ENCODE results near the gene MAGOH. TPM values are rescaled to one million over a fixed set of nuclear protein-coding genes. Genes with fewer than 3 reads are reported as not detected.

Gene MAGOH
- total and polyA plus RNA-seq, 2 of the 13 experiments (the other 11 are each of a cell fraction or from before 2014, with no cell fraction given): 24.1 to 87.0 TPM

- TF ChIP-seq, protein P1, sequence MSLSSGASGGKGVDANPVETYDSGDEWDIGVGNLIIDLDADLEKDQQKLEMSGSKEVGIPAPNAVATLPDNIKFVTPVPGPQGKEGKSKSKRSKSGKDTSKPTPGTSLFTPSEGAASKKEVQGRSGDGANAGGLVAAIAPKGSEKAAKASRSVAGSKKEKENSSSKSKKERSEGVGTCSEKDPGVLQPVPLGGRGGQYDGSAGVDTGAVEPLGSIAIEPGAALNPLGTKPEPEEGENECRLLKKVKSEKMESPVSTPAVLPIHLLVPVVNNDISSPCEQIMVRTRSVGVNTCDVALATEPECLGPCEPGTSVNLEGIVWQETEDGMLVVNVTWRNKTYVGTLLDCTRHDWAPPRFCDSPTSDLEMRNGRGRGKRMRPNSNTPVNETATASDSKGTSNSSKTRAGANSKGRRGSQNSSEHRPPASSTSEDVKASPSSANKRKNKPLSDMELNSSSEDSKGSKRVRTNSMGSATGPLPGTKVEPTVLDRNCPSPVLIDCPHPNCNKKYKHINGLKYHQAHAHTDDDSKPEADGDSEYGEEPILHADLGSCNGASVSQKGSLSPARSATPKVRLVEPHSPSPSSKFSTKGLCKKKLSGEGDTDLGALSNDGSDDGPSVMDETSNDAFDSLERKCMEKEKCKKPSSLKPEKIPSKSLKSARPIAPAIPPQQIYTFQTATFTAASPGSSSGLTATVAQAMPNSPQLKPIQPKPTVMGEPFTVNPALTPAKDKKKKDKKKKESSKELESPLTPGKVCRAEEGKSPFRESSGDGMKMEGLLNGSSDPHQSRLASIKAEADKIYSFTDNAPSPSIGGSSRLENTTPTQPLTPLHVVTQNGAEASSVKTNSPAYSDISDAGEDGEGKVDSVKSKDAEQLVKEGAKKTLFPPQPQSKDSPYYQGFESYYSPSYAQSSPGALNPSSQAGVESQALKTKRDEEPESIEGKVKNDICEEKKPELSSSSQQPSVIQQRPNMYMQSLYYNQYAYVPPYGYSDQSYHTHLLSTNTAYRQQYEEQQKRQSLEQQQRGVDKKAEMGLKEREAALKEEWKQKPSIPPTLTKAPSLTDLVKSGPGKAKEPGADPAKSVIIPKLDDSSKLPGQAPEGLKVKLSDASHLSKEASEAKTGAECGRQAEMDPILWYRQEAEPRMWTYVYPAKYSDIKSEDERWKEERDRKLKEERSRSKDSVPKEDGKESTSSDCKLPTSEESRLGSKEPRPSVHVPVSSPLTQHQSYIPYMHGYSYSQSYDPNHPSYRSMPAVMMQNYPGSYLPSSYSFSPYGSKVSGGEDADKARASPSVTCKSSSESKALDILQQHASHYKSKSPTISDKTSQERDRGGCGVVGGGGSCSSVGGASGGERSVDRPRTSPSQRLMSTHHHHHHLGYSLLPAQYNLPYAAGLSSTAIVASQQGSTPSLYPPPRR (CRISPR knock-in tag; IDR thresholded peaks at IDR 0.05; ENCODE audit: borderline replicate concordance): peak; percentile 78; the same call in 1 of the 2 replicates
- TF ChIP-seq ZMAT5 (CRISPR knock-in tag; IDR thresholded peaks at IDR 0.05; ENCODE audit: borderline replicate concordance, low read depth): no peak
- peak; percentile 94 for TF ChIP-seq SALL2 (CRISPR knock-in tag; IDR thresholded peaks at IDR 0.05)
- TF ChIP-seq ZNF713 (CRISPR knock-in tag; IDR thresholded peaks at IDR 0.05): no peak
- no peak for TF ChIP-seq ATF7 (IDR thresholded peaks at IDR 0.05)
- TF ChIP-seq ATF7 (CRISPR knock-in tag; IDR thresholded peaks at IDR 0.05): peak; percentile 71; the same call in 1 of the 2 replicates
- TF ChIP-seq GATAD2A (CRISPR knock-in tag; IDR thresholded peaks at IDR 0.05): peak; percentile 37
- TF ChIP-seq KDM5B (CRISPR knock-in tag; IDR thresholded peaks at IDR 0.05; ENCODE audit: borderline replicate concordance): peak; percentile 97
- TF ChIP-seq ELK4 (CRISPR knock-in tag; IDR thresholded peaks at IDR 0.05; ENCODE audit: borderline replicate concordance): no peak; the same call in 1 of the 2 replicates
- peak; percentile 68; the same call in 1 of the 2 replicates for TF ChIP-seq ETV6 (CRISPR knock-in tag; conservative IDR thresholded peaks at IDR 0.05)
- TF ChIP-seq, protein P2, sequence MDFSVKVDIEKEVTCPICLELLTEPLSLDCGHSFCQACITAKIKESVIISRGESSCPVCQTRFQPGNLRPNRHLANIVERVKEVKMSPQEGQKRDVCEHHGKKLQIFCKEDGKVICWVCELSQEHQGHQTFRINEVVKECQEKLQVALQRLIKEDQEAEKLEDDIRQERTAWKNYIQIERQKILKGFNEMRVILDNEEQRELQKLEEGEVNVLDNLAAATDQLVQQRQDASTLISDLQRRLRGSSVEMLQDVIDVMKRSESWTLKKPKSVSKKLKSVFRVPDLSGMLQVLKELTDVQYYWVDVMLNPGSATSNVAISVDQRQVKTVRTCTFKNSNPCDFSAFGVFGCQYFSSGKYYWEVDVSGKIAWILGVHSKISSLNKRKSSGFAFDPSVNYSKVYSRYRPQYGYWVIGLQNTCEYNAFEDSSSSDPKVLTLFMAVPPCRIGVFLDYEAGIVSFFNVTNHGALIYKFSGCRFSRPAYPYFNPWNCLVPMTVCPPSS (IDR thresholded peaks at IDR 0.05): no peak
- peak; percentile 85; the same call in 1 of the 2 replicates for TF ChIP-seq BCL3 (CRISPR knock-in tag; IDR thresholded peaks at IDR 0.05)
- TF ChIP-seq PRDM15 (CRISPR knock-in tag; IDR thresholded peaks at IDR 0.05): peak; percentile 77
- TF ChIP-seq TBX2 (CRISPR knock-in tag; IDR thresholded peaks at IDR 0.05; ENCODE audit: borderline replicate concordance): peak; percentile 88
Measured at GRCh38 chr1:53220171-53220961, 18.0 kb downstream of the MAGOH start, which contains the start of gene CZIB (continued).

All from HepG2 (cell line).